Left renal pelvis (tissue), 4 donors: ENCODE results near the gene HSPA14. TPM values are rescaled to one million over a fixed set of nuclear protein-coding genes. Genes with fewer than 3 reads are reported as not detected.
A peak's percentile ranks its signal among the peaks of the same experiment; 100 is the strongest.
"Not testable (repeated sequence)": the region's sequence is repeated elsewhere in the genome, so short reads cannot be mapped to it uniquely, and the experiment has no call there.

Experiments used
- DNase-seq, 4 donors: peaks; one replicate each; pipeline ENCODE4 v3.0.0-alpha.2; 2013; ENCODE audit warnings: low read depth in 4 of 4, low spot score in 3 of 4
- polyA plus RNA-seq, 4 donors: library from polyadenylated mRNA; unstranded; fragments of 120-200 nt; gene quantifications; one replicate each; pipeline ENCODE4 v1.2.1, GENCODE V29; 2013; ENCODE audit not compliant: insufficient read length in 4 of 4

Gene HSPA14, protein sequence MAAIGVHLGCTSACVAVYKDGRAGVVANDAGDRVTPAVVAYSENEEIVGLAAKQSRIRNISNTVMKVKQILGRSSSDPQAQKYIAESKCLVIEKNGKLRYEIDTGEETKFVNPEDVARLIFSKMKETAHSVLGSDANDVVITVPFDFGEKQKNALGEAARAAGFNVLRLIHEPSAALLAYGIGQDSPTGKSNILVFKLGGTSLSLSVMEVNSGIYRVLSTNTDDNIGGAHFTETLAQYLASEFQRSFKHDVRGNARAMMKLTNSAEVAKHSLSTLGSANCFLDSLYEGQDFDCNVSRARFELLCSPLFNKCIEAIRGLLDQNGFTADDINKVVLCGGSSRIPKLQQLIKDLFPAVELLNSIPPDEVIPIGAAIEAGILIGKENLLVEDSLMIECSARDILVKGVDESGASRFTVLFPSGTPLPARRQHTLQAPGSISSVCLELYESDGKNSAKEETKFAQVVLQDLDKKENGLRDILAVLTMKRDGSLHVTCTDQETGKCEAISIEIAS
- polyA plus RNA-seq: 10 to 100 TPM; 12.8 to 21.6 (median 20.8) TPM

DNA sequence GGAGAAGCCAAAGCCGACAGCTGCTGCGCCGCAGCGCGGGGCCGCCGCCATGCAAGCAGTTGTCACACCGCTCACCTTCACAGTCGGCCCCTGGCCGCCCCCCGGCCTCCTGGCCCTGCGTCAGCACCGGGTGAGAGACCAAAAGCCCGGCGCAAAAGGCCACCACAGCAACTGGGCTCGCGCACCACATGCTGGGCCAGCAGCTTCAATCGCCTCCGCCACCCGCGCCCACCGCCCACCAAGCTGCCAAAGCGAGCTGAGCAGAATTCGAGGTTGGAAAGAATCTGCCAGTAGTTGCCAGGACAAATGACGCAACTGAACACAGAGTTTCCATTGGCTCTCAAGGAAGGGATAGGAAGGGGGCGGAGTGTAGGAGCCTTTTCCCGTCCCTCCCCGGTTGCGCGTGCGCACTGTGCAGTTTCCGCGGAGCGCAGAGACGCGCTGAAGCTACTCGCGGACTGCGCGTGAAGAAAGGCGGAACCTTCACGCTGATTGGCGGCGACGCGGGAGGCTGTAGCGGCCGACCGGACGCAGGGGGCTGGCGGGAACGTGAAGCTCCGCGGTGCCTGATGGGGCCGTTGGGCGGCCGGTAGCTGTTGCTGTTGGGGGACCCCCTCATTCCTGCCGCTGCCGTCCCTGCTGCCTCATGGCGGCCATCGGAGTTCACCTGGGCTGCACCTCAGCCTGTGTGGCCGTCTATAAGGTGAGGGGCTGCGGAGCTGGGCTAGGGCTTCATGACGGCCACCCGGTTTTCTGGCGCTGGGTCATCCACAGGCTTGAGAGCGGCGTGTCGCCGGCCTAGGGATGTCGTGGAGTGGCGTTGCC lies at the start of gene HSPA14, which contains the start of the genes CDNF and MSANTD7:
HSPA14 (plus strand) TSS at position 550 of the 825 bp plus-strand sequence; CDS start at position 647, 97 bp downstream.
CDNF (minus strand) TSS at position 281 of the 825 bp plus-strand sequence; CDS start at position 190, 91 bp downstream.
MSANTD7 (plus strand) TSS at position 550 of the 825 bp plus-strand sequence. CDS start 3,979 bp downstream, outside the sequence.
- peak; percentile 99 to 100 (median 99) for DNase-seq

DNA sequence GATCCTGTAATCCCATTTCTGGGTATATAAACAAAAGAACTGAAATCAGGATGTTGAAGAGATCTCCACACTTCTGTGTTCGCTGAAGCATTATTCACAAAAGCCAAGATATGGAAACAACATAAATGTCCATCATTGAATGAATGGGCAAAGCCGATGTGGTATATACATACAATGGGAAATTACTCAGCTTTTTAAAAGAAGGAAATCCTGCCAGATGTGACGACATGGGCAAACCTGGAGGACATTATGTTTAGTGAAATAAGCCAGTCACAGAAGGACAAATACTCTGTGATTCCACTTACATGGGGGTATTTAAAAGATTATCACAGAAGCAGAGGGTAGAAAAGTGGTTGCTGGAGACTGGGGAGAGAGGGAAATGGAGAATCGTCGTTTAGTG lies 39.5 kb upstream of the HSPA14 start:
- no peak for DNase-seq

DNA sequence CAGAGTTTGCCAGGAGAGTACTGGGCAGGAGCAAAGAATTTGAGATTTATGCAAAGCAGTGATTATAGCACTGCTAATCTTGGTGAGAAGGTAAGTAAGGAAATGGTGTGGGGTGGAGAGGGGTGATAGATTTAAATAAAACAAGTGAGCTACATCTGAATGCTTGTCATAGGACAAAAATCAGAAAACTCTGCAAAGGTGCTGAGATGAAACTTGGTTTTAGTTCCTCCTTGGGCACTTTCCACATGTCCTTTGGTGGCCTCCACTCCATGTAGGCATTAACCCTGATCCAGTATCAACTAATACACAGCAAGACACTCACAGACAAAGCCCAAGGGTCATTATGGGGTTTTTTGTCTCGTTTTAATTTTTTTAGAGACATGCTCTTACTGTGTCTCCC lies 37.7 kb upstream of the HSPA14 start:
- DNase-seq: no peak

DNA sequence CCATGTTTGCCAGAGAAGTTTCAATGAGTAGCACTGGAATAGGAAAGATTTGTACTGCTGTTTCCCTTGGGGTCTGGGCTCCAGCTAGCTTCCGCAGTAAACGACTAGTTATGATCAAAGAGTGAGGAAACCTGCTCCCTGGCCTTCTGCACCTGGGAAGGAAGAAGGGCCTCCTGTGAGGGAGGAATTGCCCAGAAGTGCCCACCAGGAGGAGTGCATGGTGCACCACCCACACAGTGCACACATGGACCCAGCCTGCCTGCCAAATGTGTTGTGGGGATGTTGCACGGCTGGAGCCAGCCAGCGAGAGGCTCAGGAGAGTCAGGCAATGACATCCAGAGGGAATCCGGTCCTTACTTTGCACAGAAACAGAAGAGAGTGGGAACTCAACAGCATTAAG lies 36.4 kb upstream of the HSPA14 start:
- no peak for DNase-seq

DNA sequence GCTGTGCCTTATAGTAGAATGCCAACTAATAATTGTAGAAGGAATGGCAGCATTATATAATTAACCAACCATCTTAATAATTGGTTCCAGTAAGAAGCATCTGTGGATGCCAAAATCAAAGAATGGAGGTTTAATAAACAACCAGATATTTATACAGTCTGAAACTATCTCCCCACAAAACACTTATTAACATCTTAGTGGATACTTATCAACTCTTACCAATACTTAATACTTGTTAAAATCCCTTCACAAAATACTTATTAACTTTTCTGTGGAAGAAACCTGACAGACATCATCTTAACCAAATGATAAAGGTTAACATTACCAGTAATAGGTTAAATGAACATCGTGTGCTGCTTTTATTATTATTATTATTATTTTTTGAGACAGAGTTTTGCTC lies 34.3 kb upstream of the HSPA14 start:
- DNase-seq: no peak

DNA sequence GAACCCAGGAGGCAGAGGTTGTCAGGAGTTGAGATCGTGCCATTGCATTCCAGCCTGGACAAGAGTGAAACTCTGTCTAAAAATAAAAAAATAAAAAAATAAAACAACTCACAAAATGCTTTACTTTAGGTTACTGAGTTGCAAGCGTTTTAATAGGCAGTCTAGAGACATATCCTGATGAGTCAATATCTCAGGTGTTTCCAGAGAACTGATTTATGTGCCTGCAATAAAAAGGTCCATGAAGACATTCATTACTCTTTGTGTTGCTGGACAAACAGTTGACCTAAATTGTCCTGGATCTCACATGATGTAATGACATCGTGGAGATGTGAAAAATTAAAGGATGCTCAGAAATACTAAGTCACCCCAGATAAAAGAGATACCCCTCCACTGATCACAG lies 31.8 kb upstream of the HSPA14 start:
- DNase-seq: no peak

DNA sequence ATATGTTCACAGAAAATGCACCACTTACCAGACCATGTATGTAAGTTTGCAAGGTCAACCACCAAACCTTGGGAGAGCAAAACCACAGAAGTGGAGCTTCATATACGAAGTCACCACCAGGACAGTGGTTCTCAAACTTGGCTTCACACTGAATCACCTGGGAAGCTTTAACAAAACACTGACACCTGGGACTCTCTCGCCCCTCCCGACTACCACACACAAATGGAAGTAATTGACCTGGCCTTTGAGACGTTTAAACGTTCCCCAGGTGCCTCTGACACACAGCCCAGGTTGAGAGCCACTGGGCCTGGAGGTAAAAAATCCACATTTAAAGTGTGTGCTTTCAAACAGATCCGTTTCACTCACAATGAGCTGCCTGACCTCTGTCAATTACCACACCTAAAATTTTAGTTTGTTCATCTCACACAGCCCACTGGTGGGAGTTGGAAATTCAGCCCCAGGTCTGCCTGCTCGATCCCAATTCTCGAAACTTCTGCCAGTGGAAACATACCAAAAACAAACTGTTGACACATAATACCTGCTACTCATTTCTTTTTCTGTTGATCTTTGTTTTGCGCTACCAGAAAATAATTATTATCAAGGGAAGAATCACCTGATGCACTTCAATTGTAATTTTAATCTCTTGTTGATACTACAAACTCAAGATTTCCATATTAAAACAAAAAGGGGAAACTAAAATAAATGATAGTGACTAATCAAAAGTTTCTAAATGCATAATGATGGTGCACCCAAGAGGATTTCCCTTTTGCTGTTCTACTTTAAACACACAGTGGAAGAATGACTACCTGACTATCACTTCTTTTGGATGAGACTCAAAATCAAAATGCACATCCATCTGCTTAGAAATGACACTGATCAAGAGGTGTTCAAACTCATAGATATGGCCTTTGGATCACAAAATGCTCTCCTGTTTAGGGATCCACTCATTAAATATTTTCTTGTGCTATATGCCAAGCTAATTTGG lies 26.8 kb upstream of the HSPA14 start:
- no peak for DNase-seq

DNA sequence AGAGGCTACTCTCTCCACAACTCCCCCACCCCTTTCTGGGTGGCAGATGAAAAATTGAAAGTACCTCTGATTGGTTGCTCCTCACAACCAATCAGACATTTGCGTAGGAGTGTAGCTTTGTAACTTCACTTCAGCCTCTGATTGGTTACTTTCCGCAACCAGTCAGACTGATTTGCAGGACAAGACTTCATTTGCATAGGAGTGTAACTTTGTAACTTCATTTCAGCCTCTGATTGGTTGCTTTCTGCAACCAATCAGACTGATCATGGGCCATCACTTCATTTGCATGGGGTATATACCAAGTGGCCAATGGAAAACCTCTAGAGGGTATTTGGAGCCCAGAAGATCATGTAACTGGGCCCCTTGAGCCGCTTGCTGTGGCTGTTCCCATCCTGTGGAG lies 25.8 kb upstream of the HSPA14 start:
- no peak for DNase-seq

DNA sequence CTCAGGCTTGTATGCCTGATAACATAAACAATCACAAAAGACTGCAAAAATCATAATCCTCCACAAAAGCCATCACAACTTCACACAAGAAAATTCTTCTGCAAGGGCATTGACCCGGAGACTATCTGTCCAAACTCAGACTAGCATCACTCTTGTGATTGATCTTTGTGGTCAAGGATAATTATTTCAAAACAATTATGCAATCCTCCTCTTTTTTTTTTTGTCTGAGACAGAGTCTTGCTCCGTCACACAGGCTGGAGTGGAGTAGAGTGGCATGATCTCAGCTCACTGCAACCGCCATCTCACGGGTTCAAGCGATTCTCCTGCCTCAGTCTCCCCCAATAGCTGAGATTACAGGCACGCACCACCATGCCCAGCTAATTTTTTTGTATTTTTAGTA lies 22.4 kb upstream of the HSPA14 start:
- DNase-seq: no peak

DNA sequence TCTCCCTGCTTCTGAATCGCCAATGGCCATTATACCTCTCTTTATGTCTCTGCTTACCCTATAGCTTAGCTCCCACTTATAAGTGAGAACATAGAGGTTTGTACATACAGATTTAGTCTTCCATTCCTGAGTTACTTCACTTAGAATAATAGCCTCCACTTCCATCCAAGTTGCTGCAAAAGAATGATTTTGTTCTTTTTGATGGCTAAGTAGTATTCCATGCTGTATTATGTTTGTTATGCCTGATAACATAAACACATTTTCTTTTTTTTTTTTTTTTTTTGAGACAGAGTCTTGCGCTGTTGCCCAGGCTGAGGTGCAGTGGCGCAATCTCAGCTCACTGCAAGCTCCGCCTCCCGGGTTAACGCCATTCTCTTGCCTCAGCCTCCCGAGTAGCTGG lies 21.4 kb upstream of the HSPA14 start:
- not testable (repeated sequence) for DNase-seq

DNA sequence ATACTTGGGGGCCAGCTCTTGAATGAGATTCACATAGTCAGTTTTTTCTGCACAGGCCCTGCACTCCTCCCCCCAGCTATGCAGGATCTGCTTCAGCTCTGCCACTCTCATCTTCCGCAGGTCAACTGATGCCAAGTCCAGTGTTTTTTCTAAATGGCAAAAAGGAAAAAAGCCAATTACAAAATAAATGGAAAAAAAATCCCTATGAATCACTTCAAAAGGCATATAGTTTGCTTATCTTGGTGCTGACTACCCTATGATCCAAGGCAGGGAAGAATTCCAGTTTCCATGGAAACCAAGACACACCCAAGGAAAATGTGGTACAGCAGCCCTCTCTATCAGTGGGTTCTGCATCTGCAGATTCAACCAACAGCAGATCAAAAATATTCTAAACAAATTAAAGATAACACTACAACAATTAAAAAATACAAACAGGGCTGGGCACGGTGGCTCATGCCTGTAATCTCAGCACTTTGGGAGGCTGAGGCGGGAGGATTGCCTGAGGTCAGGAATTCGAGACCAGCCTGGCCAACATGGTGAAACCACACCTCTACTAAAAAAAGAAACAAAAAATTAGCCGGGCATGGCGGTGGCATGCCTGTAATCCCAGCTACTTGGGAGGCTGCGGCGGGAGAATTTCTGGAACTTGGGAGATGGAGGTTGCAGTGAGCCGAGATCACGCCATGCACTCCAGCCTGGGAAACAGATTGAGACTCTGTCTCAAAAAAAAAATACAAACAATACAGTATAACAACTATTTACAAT lies 17.9 kb upstream of the HSPA14 start:
- DNase-seq: no peak

DNA sequence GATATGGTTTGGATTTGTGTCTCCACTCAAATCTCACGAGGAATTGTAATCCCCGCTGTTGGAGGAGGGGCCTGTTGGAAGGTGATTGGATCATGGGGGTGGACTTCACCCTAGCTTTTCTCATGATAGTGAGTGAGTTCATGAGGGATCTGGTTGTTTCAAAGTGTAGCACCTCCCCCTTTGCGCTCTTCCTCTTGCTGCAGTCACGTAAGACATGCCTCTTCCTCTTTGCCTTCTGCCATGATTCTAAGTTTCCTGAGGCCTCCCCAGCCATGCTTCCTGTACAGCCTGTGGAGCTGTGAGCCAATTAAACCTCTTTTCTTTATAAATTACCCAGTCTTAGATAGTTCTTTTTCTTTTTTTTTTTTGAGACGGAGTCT lies 17.3 kb upstream of the HSPA14 start:
- no peak for DNase-seq

DNA sequence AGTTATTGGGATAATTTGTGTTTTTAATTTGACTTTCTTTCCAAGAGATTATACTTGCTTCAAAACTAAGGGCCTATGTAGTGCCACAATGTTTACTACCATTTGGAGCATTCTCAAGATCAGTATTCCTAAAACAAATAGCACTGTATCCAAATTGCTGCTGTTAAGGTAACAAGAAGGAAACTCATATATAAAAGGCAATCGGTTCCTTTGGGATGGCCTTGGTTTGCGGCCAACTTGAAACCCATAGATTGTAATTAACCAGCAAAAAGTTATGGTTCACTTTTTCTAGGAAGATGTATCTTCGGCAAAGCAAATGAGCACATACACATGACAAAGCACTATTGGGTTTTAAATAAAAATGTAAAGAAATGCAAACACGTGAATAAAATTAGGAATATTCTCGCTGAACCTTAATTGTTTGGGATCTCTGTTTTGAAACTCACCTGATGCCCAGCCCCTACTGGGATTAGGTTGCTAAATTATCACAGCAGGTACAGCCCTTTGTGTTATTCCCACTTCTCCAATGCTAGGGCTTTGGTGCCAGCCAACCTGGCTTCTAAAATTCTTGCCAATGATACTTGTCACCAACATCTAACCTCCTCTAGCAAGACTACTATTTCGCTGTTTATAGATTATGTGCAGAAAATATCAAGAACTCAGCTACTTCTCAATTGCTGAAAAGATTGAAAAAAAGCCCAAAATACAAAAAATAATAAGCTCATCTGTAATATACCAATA lies 16.3 kb upstream of the HSPA14 start:
- DNase-seq: no peak

DNA sequence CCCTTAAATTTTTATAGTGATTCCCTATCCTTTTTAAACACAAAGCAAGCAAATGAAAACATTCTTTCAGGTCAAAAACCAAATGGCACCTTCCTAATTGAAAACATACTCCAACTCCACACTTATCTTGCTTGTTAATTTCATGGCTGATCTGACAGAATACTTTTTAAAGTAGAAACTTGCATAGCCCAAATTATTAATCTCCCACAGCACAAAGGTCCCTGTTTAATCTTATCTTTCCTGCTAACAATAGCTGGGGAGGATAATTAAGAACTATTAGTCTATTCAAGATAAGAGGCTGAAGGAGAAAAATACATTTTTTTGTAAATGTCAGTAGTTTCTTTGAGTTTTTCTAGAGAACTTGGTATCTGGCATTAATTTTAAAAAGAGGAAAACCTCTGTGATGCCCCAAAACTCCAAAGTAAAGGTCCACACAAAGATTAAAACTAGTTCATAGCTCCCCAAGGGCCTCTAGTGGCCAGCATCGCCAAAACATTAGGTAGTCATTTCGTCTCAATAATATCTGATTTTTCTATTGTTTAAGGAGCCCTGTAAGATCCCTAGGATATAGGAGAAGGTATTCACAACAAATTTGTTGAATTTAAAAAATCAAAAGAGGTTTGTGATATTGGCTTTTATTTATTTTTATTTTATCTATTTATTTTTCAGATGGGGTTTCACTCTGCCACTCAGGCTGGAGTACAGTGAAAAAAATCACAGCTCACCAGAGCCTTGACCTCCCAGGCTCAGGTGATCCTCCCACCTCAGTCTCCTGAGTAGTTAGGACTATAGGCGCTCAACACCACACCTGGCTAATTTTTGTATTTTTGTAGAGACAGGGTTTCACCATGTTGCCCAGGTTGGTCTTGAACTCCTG lies 15.0 kb upstream of the HSPA14 start:
- no peak for DNase-seq

DNA sequence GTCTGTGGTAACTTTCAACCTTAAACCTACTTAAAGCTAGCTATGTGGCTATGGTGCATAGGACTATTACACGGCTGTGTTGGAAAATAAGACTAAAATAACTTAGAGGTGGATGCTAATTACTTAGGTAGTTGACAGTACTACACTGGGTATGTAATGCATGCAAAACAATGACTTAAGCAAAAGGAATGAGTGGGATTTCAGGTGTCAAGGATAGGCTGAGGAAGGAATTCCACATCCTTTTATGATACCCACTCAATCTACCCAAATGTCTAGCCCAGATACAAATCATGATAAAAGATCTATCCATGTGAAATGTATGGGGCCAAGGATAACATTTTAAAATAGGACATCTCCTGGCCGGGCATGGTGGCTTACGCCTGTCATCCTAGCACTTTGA lies 14.1 kb upstream of the HSPA14 start:
- DNase-seq: no peak

DNA sequence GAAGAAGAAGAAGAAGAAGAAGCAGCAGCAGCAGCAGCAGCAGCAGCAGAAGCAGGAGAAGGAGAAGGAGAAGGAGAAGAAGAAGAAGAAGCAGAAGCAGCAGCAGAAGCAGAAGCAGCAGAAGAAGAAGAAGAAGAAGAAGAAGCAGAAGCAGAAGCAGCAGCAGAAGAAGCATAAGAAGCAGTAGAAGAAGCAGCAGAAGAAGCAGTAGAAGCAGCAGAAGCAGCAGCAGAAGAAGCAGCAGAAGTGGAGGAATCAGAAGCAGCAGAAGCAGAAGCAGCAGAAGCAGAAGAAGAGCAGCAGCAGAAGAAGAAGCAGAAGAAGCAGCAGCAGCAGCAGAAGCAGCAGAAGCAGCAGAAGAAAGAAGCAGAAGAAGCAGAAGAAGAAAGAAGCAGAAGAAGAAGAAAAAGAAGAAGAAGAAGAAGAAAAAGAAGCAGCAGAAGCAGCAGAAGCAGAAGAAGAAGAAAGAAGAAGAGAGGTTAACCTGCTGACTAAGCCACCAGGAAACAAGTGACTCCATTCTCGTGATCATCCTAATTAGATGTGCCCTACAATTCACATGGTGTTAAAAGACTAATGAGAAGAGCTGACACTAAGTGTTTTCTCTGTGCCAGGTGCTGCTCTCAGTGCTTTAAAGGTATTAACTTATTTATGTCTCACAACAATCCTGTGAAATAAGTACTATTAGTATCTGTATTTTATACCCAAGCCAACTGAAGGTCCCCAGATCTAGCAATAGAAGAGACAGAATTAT lies 11.9 kb upstream of the HSPA14 start:
- no peak for DNase-seq

DNA sequence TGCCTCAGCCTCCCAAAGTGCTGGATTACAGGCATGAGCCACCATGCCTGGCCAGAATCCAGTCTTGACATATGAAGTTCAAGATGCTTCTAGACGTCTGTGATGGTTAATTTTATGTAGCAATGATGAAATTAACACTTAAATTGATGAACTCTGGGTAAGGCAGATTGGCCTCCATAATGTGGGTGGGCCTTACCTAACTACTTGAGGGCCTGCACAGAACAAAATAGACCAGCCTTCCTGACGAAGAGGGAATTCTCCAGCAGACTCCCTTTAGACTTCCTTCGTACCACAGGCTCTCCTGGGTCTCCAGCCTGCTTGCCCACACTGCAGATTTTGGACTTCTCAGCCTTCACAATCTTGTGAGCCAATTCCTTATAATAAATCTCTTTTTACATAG lies 5.0 kb upstream of the HSPA14 start:
- DNase-seq: no peak
